ENCODE measurements around the gene GPC4.

DNA sequence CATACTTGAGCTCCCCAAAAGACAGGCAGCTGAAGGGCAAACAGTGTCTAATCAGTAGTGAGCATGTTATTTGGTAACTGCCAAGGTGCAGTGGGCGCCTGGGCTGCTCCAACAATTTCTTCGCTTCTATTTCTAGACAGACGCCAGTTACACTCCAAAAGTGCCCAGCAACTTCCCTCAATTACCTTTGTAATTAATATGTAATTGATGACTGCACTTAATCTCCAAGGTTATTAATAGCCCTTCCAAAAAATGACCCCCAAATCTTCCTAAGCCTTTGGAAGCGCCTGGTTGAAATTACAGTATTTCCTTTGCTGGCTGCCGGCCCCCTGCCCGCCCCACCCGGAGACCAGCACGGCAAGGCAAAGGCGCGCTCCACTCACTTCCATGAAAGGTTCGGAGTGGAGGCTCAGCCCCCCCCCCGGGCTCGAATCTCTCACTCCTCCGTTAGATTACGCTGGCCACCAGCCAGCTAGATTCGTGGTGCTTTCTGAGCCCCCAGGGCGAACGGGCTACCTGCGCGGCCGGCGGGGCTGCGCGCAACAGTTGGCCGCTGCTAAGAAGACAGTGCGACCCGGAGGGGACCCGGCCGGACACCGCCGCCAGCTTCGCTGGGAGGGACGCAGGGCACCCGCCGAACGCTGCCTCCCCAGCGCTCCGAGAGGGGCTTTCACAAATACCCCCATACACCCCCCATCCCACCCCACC lies 1.9 kb downstream of the GPC4 start:
- TF ChIP-seq, protein P1, sequence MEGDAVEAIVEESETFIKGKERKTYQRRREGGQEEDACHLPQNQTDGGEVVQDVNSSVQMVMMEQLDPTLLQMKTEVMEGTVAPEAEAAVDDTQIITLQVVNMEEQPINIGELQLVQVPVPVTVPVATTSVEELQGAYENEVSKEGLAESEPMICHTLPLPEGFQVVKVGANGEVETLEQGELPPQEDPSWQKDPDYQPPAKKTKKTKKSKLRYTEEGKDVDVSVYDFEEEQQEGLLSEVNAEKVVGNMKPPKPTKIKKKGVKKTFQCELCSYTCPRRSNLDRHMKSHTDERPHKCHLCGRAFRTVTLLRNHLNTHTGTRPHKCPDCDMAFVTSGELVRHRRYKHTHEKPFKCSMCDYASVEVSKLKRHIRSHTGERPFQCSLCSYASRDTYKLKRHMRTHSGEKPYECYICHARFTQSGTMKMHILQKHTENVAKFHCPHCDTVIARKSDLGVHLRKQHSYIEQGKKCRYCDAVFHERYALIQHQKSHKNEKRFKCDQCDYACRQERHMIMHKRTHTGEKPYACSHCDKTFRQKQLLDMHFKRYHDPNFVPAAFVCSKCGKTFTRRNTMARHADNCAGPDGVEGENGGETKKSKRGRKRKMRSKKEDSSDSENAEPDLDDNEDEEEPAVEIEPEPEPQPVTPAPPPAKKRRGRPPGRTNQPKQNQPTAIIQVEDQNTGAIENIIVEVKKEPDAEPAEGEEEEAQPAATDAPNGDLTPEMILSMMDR (conservative IDR thresholded peaks at IDR 0.05 in 1 of 2, IDR thresholded peaks at IDR 0.05 in 1 of 2; ENCODE audit: low read depth in 1 of 2, low read length in 2 of 2) = no peak
- no peak for TF ChIP-seq EZH2 (IDR thresholded peaks at IDR 0.05; ENCODE audit: low read length, missing control alignments)

Measured in fibroblast of lung (primary cell).